ENCODE data around the gene LIPG. TPM values are rescaled to one million over a fixed set of nuclear protein-coding genes. Genes with fewer than 3 reads are reported as not detected.

Gene LIPG
- total and polyA plus RNA-seq, 2 of the 13 experiments (the other 11 are each of a cell fraction or from before 2014, with no cell fraction given), result 0.96 to 10.8 TPM

DNA sequence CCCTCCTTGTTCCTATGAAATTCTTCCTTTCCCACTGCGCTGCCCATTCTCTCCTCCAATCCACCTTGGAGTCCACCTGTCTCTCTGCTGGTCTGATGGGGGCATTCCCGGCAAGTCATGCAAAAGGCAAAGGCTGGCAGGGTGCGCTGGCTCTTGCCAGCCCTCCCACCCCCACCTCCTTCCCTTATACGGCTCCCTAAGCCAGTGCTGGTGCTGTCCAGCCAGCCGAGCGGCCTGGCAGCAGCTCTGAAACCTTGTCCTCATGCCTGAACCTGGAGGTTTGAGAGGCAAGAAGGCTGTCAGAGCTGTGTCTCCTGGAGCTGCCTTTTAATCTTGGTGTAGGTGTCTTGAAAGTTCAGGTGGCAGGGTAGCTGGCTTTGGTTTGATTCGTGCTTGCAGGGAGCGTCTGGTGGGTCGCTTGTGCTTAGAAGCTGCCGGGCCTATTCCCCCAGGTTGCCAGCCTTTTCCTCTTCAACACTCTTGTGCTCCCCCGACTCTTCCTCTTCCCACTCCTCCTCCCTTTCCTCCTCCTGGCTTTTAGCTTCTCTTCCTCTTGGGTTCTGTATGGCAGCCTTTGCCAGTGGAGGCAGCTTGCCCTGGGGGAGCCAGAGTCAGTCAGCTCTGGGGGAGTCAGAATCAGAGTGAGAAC lies 748 bp downstream of the LIPG start:
- intact Hi-C loops (cut with micrococcal nuclease; ENCODE audit: unreplicated experiment), result no loop called here
- ATAC-seq, result peak; percentile 59
- peak overlapping the region in 2 of 3 experiments; percentile 46 to 67; a peak in 4 of 6 replicates for H3K4me3 ChIP-seq (replicated peaks in 1 of 3; ENCODE audit: insufficient read depth in 1 of 3, low read depth in 2 of 3, low read length in 3 of 3)
- H3K9ac ChIP-seq (ENCODE audit: insufficient read depth, low read depth, low read length), result 0 out of 2 replicates have a peak overlapping the region, but pooled peaks have one; percentile 21
- no peaks in the 10 kb centered on the region for H4K20me1 ChIP-seq (ENCODE audit: insufficient read depth, low read length)
- H3K9me3 ChIP-seq (ENCODE audit: low read length), result no peaks in the 10 kb centered on the region
- in situ Hi-C loops (cut with HindIII; ENCODE audit: extremely low pct_ligation_motif_present, low pct_unique_long_range_greater_than_20kb), result loop anchor here (5.0 to 10.0 kb wide), 2 partner anchors 162 to 295 kb away; no protein-coding TSS in a partner anchor
- H3K4me1 ChIP-seq (ENCODE audit: insufficient read depth, low read length), result peaks cover 45% of the 10 kb centered on the region
- peak overlapping the region; percentile 73 for H3K4me2 ChIP-seq (ENCODE audit: low read depth, low read length)
- BruUV-seq (replicated peaks), result no TSS peak
- H3K36me3 ChIP-seq (replicated peaks in 1 of 2; ENCODE audit: control insufficient read depth in 1 of 2, insufficient read depth in 2 of 2, low read length in 2 of 2), result no peaks in the 10 kb centered on the region
- no peaks in the 10 kb centered on the region for H3K79me2 ChIP-seq (ENCODE audit: insufficient read depth, low read length)
- POLR2A ChIA-PET, result no interaction called here
- FAIRE-seq, result no peak
- DNase-seq (ENCODE audit: low spot score), result no peak
- H3K27me3 ChIP-seq (ENCODE audit: control insufficient read depth in 1 of 2, insufficient read depth in 2 of 2, low read length in 2 of 2), result peaks cover 16 to 37% of the 10 kb centered on the region in 2 experiments
- no peak overlapping the region for H2AFZ ChIP-seq (ENCODE audit: low read length)
- CTCF ChIA-PET (ENCODE audit: low intra/inter-chr PET ratio, low total read pairs), result no interaction called here
- H3K27ac ChIP-seq (ENCODE audit: extremely low read length, insufficient read depth, low read length), result no peak overlapping the region
- 12% methylated on average over 11 of the region's 11 CpGs for WGBS (ENCODE audit: low lambda C conversion rate)
- TF ChIP-seq TBP (CRISPR knock-in tag; IDR thresholded peaks at IDR 0.05) (no peak), SRF (IDR thresholded peaks at IDR 0.05; ENCODE audit: low read depth, low read length) (0 out of 2 replicates have a peak, but pooled peaks have one; percentile 15), ZNF263 (CRISPR knock-in tag; IDR thresholded peaks at IDR 0.05) (peak; percentile 88), ELF1 (CRISPR knock-in tag; IDR thresholded peaks at IDR 0.05) (no peak), ZBTB7B (CRISPR knock-in tag; IDR thresholded peaks at IDR 0.05) (no peak), ZNF768 (CRISPR knock-in tag; IDR thresholded peaks at IDR 0.05) (no peak), ZNF564 (CRISPR knock-in tag; IDR thresholded peaks at IDR 0.05) (no peak), JUNB (CRISPR knock-in tag; IDR thresholded peaks at IDR 0.05; ENCODE audit: borderline replicate concordance) (no peak), ZNF446 (CRISPR knock-in tag; IDR thresholded peaks at IDR 0.05) (0 out of 2 replicates have a peak, but pooled peaks have one; percentile 13), MAFF (IDR thresholded peaks at IDR 0.05; ENCODE audit: low read depth, low read length) (no peak), KAT7 (CRISPR knock-in tag; IDR thresholded peaks at IDR 0.05; ENCODE audit: borderline replicate concordance) (no peak), ZFX (CRISPR knock-in tag; IDR thresholded peaks at IDR 0.05; ENCODE audit: low read depth) (0 out of 2 replicates have a peak, but pooled peaks have one; percentile 8), ZBTB3 (CRISPR knock-in tag; IDR thresholded peaks at IDR 0.05; ENCODE audit: borderline replicate concordance, low read depth) (no peak)
- TF ChIP-seq, protein P1, sequence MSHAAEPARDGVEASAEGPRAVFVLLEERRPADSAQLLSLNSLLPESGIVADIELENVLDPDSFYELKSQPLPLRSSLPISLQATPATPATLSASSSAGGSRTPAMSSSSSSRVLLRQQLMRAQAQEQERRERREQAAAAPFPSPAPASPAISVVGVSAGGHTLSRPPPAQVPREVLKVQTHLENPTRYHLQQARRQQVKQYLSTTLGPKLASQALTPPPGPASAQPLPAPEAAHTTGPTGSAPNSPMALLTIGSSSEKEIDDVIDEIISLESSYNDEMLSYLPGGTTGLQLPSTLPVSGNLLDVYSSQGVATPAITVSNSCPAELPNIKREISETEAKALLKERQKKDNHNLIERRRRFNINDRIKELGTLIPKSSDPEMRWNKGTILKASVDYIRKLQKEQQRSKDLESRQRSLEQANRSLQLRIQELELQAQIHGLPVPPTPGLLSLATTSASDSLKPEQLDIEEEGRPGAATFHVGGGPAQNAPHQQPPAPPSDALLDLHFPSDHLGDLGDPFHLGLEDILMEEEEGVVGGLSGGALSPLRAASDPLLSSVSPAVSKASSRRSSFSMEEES (CRISPR knock-in tag; IDR thresholded peaks at IDR 0.05), result no peak
- TF ChIP-seq, protein P2, sequence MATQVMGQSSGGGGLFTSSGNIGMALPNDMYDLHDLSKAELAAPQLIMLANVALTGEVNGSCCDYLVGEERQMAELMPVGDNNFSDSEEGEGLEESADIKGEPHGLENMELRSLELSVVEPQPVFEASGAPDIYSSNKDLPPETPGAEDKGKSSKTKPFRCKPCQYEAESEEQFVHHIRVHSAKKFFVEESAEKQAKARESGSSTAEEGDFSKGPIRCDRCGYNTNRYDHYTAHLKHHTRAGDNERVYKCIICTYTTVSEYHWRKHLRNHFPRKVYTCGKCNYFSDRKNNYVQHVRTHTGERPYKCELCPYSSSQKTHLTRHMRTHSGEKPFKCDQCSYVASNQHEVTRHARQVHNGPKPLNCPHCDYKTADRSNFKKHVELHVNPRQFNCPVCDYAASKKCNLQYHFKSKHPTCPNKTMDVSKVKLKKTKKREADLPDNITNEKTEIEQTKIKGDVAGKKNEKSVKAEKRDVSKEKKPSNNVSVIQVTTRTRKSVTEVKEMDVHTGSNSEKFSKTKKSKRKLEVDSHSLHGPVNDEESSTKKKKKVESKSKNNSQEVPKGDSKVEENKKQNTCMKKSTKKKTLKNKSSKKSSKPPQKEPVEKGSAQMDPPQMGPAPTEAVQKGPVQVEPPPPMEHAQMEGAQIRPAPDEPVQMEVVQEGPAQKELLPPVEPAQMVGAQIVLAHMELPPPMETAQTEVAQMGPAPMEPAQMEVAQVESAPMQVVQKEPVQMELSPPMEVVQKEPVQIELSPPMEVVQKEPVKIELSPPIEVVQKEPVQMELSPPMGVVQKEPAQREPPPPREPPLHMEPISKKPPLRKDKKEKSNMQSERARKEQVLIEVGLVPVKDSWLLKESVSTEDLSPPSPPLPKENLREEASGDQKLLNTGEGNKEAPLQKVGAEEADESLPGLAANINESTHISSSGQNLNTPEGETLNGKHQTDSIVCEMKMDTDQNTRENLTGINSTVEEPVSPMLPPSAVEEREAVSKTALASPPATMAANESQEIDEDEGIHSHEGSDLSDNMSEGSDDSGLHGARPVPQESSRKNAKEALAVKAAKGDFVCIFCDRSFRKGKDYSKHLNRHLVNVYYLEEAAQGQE (IDR thresholded peaks at IDR 0.05; ENCODE audit: borderline replicate concordance in 1 of 2, low read depth in 1 of 2, low read length in 2 of 2), result peak in 1 of 2 experiments; percentile 72; a peak in 3 of 4 replicates
- TF ChIP-seq, protein P3, sequence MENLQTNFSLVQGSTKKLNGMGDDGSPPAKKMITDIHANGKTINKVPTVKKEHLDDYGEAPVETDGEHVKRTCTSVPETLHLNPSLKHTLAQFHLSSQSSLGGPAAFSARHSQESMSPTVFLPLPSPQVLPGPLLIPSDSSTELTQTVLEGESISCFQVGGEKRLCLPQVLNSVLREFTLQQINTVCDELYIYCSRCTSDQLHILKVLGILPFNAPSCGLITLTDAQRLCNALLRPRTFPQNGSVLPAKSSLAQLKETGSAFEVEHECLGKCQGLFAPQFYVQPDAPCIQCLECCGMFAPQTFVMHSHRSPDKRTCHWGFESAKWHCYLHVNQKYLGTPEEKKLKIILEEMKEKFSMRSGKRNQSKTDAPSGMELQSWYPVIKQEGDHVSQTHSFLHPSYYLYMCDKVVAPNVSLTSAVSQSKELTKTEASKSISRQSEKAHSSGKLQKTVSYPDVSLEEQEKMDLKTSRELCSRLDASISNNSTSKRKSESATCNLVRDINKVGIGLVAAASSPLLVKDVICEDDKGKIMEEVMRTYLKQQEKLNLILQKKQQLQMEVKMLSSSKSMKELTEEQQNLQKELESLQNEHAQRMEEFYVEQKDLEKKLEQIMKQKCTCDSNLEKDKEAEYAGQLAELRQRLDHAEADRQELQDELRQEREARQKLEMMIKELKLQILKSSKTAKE (CRISPR knock-in tag; IDR thresholded peaks at IDR 0.05; ENCODE audit: borderline replicate concordance), result no peak
